ENCODE results near the gene SHROOM4.

Gene SHROOM4

DNA sequence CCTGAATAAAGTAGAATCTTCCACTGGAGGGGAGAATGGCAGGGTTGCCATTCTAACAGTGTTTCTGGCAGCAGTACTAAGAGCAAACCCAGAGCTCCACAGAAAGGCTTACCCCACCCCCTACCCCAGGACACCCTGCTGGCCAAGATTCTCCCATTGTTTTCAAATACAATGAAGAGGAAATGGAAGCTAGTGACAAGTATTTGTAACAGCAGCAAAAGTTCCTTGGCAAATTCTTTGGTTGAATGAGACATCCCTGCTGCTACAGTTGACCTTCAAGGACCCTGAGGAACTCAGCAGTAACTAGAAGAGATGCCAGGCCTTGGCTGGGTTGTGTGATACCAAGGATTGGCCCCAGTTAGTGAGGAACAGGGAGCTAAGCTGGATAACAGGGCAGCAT, 219.2 kb downstream of the SHROOM4 start:
- TF ChIP-seq, protein P1, sequence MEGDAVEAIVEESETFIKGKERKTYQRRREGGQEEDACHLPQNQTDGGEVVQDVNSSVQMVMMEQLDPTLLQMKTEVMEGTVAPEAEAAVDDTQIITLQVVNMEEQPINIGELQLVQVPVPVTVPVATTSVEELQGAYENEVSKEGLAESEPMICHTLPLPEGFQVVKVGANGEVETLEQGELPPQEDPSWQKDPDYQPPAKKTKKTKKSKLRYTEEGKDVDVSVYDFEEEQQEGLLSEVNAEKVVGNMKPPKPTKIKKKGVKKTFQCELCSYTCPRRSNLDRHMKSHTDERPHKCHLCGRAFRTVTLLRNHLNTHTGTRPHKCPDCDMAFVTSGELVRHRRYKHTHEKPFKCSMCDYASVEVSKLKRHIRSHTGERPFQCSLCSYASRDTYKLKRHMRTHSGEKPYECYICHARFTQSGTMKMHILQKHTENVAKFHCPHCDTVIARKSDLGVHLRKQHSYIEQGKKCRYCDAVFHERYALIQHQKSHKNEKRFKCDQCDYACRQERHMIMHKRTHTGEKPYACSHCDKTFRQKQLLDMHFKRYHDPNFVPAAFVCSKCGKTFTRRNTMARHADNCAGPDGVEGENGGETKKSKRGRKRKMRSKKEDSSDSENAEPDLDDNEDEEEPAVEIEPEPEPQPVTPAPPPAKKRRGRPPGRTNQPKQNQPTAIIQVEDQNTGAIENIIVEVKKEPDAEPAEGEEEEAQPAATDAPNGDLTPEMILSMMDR (IDR thresholded peaks at IDR 0.05; ENCODE audit: control extremely low read depth, extremely low read depth, low read depth, missing control alignments): no peak
- DNase-seq (ENCODE audit: extremely low spot score): no peak
- POLR2A ChIA-PET: no interaction called here
- CTCF ChIA-PET: interaction anchor here (1.2 kb wide), 1 partner anchor 15 kb away, joined by 4 read pairs; no protein-coding TSS in a partner anchor

DNA sequence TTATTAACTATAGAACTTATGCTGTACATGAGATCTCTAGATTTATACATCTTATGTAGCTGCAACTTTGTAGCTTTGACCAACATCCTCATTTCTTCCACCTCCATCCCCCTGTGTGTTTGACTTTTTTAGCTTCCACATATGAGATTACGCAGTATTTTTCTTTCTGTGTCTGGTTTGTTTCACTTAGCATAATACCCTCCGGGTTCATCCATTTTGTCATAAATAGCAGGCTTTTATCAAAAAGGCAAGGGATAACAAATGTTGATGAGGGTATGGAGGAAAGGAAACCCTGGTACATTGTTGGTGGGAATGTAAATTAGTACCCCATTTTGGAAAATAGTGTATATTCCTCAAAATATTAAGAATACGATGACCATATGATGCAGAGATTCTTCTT, 227.0 kb downstream of the SHROOM4 start:
- ChIA-PET POLR2A (no interaction called here), CTCF (interaction anchor here (1.4 kb wide), 1 partner anchor 12 kb away, joined by 4 read pairs; no protein-coding TSS in a partner anchor)
- TF ChIP-seq, protein P1 (IDR thresholded peaks at IDR 0.05; ENCODE audit: control extremely low read depth, extremely low read depth, low read depth, missing control alignments): no peak
- DNase-seq (ENCODE audit: extremely low spot score): no peak

DNA sequence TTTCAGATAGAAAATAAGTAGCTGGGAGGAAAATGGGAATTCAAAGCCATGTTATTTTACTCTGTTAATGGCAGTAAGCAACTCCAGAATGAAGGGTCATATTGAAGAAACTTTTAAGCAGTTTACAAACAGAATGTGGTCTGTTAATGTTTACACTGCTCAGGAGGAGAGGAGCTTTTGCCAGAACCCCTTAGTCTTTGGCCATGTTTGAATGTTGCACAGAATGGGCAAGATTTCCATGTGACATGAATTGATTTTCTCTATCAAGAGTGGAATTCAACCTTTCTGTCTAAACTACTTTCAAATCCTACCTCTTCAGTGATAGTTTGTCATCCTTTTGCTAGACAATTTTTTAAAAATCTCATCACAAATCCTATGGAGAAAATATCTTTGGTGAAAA, 227.6 kb downstream of the SHROOM4 start:
- DNase-seq (ENCODE audit: extremely low spot score): no peak
- CTCF ChIA-PET: interaction anchor here (1.4 kb wide), 1 partner anchor 13 kb away, joined by 4 read pairs; no protein-coding TSS in a partner anchor
- TF ChIP-seq, protein P1 (IDR thresholded peaks at IDR 0.05; ENCODE audit: control extremely low read depth, extremely low read depth, low read depth, missing control alignments): no peak
- POLR2A ChIA-PET: no interaction called here

DNA sequence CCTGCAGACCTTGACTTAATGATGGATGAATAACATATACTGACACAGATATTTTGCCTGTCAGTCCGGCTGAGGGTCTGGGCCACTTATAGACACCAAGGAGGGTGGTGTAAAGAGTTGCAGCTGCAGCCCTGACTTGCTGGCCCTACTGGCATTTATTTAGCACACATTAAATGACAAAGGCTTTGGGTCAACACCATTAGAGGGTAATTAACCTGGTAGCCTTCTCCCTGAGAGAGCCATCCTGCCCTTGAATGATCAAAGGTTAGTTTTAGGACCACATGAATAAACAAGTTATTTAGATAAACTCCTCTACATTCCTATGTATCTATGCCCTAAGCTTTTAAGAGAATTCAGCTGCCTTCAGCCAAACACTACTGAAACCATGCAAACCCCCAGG, 232.6 kb downstream of the SHROOM4 start:
- POLR2A ChIA-PET: no interaction called here
- CTCF ChIA-PET: interaction anchor here (1.4 to 1.5 kb wide), 2 partner anchors 18 to 670 kb away, joined by 3 read pairs; no protein-coding TSS in a partner anchor
- DNase-seq (ENCODE audit: extremely low spot score): no peak
- TF ChIP-seq, protein P1 (IDR thresholded peaks at IDR 0.05; ENCODE audit: control extremely low read depth, extremely low read depth, low read depth, missing control alignments): no peak

DNA sequence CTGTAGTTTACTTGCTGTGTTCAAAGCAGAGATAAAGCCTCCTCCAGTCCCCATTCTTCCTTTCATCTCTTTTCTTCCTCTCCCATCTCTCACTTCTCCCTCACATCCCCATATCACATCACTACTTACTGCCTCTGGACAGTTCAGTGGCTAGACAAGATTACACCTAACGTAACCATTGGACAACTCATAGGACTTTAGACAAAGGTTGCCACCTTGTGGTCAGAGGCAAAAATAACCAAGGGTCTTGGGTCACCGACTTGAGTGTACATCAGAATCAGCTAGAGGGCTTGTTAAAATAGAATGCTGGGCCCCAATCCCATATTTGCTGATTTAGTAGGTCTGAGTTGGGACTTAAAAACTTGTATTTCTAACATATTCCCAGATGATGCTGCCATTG, 234.0 kb downstream of the SHROOM4 start:
- TF ChIP-seq, protein P1 (IDR thresholded peaks at IDR 0.05; ENCODE audit: control extremely low read depth, extremely low read depth, low read depth, missing control alignments): peak; percentile 46
- DNase-seq (ENCODE audit: extremely low spot score): peak; percentile 41
- POLR2A ChIA-PET: no interaction called here
- CTCF ChIA-PET: interaction anchor here (0.6 to 1.6 kb wide), 8 partner anchors 10 to 669 kb away, joined by 3 to 8 read pairs (median 3); no protein-coding TSS in a partner anchor

DNA sequence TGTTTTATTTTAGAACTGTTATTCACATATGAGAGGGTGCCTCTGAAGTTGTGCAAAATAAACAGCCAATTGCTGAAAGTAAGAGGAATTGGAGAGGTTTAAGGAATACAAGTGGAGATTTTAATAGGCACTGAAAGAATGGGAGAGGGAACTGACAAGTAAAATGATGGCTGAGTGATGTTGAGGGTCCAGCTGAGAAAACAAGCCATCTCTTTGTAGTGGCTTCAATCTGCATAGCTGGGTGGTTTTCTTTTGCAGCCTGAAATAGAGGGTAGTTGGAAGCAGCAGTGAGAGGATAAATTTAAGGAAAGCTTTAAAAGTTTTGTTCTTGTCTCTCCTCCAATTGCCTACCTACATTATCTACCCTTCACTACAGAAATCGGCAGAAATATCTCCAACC, 236.7 kb downstream of the SHROOM4 start:
- POLR2A ChIA-PET: no interaction called here
- no peak for DNase-seq (ENCODE audit: extremely low spot score)
- TF ChIP-seq, protein P1 (IDR thresholded peaks at IDR 0.05; ENCODE audit: control extremely low read depth, extremely low read depth, low read depth, missing control alignments): no peak
- CTCF ChIA-PET: no interaction called here

All from GM10248 (cell line).